Activated CD4-positive, CD25-positive, alpha-beta regulatory T cell (primary cell): Measurements from ENCODE around the gene TBPL2.
A peak's percentile ranks its signal among the peaks of the same experiment; 100 is the strongest.
"Not testable (repeated sequence)": the region's sequence is repeated elsewhere in the genome, so short reads cannot be mapped to it uniquely, and the experiment has no call there.

ENCODE experiments used
- DNase-seq, 4 experiments: peaks; one replicate each; lab custom pipeline; 2025; lab: John Stamatoyannopoulos, UW

The TBPL2 gene

DNA sequence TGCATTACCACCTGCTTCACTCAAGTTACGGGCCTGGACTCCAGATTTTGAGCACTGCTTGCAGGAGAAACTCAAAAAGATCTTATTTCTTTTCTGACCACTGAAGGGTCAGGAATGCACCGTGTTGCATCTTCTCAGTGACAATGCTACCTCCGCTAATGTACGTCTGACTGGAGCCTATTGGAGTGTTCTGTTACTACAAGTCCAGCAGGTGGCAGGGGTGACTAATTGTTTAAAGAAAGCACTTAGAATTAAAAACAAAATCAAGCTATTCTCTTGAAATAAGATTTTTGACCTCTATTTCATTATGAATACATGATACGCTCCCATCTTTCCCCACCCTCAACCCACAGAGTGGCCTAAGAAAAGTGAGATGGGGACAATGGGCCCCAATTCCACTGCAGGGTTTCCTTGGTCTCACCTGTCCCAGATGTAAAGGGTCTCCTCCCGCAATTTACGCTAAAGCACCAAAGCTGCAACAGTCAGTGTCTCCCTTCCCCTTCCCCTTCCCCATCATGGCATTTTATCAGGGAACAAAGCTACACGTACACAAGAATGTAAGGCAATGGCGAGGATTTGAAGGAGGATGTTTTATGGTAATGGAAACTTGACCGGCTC is 2.2 kb downstream of the TBPL2 start:
- no peak for DNase-seq

- no peak for DNase-seq
Measured at GRCh38 chr14:55436931-55437330, 3.5 kb downstream of the TBPL2 start.

DNA sequence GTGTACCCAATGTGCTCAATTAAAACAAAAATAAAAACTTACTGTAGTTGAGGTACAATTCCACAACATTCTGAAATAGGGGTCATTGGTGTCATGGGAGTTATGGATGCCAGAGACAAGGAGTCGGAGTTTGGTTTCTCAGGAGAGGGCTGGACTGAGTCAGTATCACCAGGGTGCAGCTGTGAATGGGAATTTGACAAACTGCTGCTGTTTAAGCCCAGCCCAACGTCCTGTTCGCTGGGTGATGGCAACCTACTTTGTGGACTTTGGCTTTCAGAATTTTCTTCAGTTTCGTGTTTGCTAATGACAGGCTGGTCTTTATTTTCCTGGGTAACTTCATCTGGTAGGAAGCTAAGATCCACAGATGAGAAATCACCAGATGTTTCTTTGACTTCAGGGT is 3.9 kb downstream of the TBPL2 start:
- no peak for DNase-seq

GRCh38 chr14:55434805-55435174 is 5.6 kb downstream of the TBPL2 start:
- no peak for DNase-seq

GRCh38 chr14:55433880-55434804 is 6.3 kb downstream of the TBPL2 start:
- DNase-seq = no peak

GRCh38 chr14:55432628-55433027 is 7.8 kb downstream of the TBPL2 start:
- DNase-seq = no peak

GRCh38 chr14:55430024-55430690 is 10.3 kb downstream of the TBPL2 start:
- DNase-seq = peak in 1 of 4 experiments; percentile 10

- DNase-seq = no peak
Measured at GRCh38 chr14:55427439-55427838, 13.0 kb downstream of the TBPL2 start.

- no peak for DNase-seq
Measured at GRCh38 chr14:55426891-55427290, 13.5 kb downstream of the TBPL2 start.

GRCh38 chr14:55425091-55425490 is 15.3 kb downstream of the TBPL2 start:
- no peak for DNase-seq

- no peak for DNase-seq
Measured at GRCh38 chr14:55423969-55424368, 16.4 kb downstream of the TBPL2 start.

GRCh38 chr14:55422338-55422737 is 18.1 kb downstream of the TBPL2 start:
- DNase-seq = not testable (repeated sequence)

GRCh38 chr14:55419663-55420062 is 20.8 kb downstream of the TBPL2 start:
- no peak for DNase-seq

DNA sequence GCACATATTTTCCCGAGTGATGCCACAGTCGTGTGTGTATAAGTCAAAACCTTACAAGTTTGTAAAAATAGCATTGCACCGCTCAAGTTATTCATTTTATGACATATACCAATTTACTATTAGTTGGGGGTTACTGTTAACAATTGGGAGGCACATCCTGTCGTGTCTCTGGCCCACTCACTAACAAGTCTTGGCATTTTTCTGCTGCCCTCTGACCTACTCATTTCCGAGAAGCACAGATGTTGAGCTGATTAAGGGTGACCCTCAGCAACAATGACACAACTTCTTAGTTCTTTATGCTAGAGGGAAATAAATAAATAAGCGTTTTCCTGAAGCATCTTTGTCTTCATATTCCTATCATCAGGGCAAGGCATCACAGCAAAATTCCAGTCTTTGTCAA is 22.0 kb downstream of the TBPL2 start:
- no peak for DNase-seq

- DNase-seq = no peak
Measured at GRCh38 chr14:55417955-55418354, 22.5 kb downstream of the TBPL2 start.

- no peak for DNase-seq
Measured at GRCh38 chr14:55416866-55417265, 23.6 kb downstream of the TBPL2 start.

DNA sequence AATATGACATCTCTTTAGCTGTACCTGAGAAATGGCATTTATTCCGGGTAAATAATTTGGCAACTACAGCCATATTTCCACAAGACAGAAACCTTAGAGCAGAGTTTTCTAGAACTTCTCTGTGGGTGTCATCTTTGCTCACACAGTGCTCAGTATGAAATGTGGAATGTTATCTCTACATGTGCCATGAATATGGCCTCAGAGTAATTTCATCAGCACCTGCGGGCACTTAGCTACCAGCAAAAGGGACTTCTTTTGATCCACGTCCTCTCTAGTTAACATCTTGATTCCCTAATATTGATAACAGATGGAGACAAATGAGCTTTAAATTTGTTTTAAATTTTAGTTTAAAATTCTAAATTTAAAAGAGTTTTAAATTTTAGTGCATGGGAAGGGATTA is 25.9 kb downstream of the TBPL2 start:
- DNase-seq = no peak

DNA sequence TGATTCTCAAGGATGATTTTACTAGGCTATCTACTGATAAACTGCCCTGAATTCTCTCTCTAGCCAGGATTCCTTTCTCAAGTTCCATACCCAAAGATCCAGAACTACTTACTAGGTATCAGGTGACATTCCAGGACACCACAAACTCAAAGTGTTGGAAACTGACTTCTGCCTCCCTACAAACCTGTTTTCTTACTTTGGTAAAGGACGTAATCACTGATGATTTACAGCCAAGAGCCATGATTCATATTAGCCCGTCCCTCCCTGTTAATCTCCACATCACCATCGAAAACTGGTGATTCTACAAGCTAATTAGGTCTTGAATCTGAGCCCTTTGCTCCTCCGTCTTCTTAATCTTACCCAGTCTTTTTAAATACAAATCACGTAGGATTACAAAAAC is 27.7 kb downstream of the TBPL2 start:
- DNase-seq = no peak

DNA sequence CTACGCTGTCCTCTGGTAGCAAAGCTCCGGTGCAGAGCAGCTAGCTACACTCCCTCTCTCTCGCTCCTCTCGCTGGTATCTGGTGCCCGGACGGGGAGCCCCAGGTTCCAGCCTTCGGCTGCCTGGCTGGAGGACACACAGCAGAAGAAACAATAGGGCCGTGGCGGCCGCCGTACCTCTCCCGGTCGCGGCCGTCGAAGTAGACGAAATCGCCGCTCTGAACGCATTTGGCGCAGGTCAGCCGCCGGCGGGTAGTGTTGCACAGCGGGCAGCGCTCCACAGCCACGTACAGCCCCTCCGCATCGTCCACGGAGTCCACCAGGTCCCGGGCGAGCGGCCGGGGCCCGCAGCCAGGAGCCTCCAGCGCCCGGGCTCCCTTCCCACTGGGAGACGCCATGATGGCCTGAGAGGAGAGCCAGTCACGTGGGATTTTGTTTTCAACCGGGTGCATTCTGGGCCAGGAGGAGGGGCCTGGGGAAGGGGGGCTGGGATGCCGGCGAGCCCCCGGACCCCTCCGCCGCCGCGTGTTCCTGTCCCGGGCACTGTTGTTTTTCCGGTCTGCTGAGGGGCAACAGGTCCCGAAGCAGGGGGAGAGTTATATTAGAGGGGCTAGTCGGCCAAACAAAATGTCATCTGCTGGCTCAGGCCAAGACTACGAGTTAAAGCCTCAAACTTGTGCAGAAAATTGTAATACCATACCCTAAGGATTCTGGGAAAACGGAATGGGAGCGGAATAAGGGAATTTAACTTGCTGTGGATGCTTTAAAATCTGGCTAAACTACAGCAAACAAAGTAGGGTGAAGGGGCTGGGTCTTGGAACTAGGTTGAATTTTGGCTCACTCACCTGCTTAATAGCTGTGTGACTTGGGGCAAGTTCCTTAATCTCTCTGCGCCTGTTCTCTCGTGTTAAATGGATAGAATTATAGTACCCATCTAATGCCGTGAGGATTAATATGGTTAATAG is 28.7 kb downstream of the TBPL2 start, which contains the start of gene ATG14:
TSS of gene ATG14 (minus strand) at position 405 of the 964 bp plus-strand sequence. CDS start at position 397, 8 bp downstream.
- peak; percentile 39 to 49 (median 44) for DNase-seq

- DNase-seq = no peak
Measured at GRCh38 chr14:55410876-55411275, 29.5 kb downstream of the TBPL2 start.

DNA sequence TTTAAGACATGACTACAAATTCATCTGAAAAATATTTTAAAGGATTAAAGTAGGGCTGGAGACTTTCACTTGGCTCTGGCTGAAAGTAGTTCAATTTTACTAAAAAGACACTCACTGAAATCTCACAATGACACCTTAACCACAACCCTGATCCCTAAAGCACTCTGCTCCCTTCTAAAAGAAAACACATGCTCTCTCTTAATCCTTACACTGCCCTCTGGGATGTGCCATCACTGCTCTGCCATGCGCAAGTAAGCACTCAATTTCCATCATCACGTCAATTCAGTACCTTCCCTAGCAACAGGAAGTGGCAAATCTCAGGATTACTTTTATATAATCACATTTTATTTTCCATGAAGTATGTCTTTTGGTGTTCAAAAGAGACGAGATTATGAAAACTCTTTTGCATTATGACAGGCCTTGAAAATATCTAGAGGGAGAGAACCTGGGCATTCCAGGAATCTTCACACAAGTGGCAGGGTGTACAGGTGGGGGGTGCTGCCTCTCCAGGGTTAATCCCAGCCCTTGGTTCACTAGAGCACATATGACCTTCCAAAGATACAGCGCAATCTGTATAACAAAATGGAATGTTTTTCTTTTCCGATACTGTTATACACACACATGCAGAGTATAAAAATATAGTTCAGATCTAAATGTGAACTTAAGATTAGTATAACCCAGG is 36.1 kb downstream of the TBPL2 start:
- DNase-seq = no peak
